ENCODE data around the gene ADAM30.

DNA sequence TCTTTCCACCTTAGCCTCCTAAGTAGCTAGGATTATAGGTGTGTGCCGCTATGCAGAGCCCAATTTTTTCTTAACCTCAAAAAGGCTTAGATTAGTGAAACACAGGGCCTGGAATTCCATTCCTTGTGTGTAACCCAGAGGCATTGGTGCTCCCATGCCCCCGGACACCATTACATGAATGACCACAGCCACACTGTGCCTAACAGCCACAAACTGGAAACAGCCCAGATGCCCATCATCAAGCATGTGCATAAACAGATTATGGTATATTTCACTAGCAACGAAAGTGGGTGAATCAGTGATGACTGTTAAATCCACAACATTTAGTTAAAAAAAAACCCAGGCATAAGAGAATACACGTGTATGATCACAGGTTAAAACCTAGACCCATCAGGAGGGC is 24.4 kb downstream of the ADAM30 start:
- no peak for TF ChIP-seq GABPA (IDR thresholded peaks at IDR 0.05; ENCODE audit: low read depth, low read length)
- no peak for TF ChIP-seq GABPA (CRISPR knock-in tag; IDR thresholded peaks at IDR 0.05; ENCODE audit: low read depth)
- TF ChIP-seq PLRG1 (conservative IDR thresholded peaks at IDR 0.05): no peak
- no peak for TF ChIP-seq ZNF782 (CRISPR knock-in tag; IDR thresholded peaks at IDR 0.05; ENCODE audit: borderline replicate concordance)
- no peak for TF ChIP-seq CHD2 (IDR thresholded peaks at IDR 0.05; ENCODE audit: low read depth, low read length)
- no peak for TF ChIP-seq POLR2A (IDR thresholded peaks at IDR 0.05; ENCODE audit: insufficient read depth in 1 of 2, low read depth in 2 of 2, low read length in 2 of 2)
- no peak for TF ChIP-seq HDAC2 (CRISPR knock-in tag; IDR thresholded peaks at IDR 0.05)

Measured in HepG2 (cell line).